ENCODE measurements around the gene DIPK1C.

DIPK1C gene

DNA sequence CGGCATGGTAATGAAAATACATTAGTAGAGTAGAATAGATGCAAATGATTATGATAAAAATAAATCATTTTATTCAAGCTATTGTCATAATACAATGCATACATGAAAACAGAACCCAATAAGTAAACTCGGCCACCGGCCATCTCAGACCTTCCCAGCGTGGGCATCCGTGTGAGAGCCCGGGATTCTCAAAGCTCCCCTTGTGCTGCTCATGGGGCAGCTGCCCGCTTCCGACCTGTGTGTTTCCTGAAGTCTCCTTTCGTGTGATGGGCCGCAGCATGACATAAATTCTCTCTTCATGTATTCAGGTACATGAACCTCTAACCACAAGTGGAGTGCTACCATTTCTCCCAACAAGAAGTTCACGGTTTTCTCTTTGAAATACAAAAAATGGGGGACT is 25.6 kb upstream of the DIPK1C start:
- no peak for DNase-seq (ENCODE audit: low spot score)

GRCh38 chr18:74480149-74480651 is 23.1 kb upstream of the DIPK1C start:
- no peak for DNase-seq (ENCODE audit: low spot score)

DNA sequence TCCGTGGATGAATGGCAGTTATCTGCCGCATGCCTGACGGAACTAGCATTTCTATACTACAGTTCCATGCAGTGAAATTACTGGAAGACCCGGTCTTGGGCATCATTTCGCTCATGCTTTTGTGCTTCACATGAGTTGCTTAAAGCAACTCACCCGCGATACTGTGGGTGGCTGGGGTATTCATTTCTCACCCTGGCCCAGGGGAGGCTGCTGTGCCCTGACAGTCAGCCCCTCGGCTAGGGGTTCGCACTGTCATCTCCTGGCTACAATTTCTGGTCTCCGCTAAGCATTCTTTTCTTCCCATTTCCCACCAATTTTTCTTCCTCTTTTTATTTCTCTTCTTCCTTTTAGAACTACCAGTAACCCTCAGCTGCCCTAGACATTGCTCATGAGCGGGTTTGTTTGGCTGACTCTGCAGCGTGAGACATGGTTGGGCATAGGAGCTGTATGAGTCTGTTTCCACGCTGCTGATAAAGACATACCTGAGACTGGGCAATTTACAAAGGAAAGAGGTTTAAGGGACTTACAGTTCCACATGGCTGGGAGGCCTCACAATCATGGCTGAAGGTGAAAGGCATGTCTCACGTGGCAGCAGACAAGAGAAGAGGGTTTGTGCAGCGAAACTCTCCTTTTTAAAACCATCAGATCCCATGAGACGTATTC is 22.5 kb upstream of the DIPK1C start:
- DNase-seq (ENCODE audit: low spot score), result no peak

GRCh38 chr18:74478880-74479279 is 21.8 kb upstream of the DIPK1C start:
- DNase-seq (ENCODE audit: low spot score), result no peak

DNA sequence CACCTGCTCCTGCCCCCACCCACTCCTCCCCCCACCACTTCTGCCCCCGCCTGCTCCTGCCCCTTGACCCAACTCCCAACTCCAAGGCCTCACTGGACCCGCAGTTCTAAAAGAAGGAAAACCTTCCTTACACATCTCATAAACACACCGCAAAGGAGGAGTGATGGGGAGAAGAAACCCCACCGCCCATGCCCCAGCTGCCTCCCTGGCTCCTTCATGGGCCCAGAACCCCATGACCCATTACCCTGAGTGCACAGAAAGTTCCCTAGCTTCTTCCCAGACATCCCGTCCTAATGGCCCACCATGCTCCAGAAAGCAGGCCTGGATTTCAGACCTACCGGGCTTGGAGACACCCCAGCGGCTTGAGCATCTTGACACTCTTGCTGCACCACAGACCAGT is 21.2 kb upstream of the DIPK1C start:
- DNase-seq (ENCODE audit: low spot score), result no peak

- DNase-seq (ENCODE audit: low spot score), result no peak
Observed at GRCh38 chr18:74477771-74478170, 20.7 kb upstream of the DIPK1C start.

- DNase-seq (ENCODE audit: low spot score), result no peak
Observed at GRCh38 chr18:74476140-74476539, 19.0 kb upstream of the DIPK1C start.

DNA sequence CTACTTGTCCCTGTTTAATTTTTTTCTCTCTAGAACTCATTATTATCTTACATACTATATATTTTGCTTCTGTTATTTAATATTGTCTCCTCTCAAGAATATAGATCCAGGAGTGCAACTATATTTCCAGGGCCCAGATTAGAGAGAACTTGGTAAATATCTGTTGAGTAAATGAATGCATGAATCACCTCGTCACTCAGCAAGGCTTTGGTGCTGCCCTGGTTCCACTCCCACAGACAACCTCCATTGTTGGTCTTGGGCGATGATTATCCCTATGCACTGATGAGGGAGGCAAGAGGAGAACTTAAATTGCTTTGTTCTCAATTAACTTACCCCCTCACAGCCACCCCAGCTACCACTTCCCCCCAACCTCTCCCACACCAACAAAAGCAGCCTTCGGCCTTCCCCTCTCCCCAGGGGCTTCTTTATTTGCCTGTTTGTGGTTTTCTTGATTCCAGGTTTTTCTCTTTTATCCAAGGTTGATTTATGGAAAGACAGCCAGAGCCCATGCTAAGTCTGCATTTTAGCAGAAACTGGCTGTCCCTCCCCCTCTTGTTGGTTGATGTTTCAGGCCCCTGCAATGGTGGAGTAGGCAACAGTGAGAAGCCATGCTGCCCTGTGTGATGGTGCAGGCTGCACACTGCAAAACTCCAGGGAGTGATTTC is 17.0 kb upstream of the DIPK1C start:
- no peak for DNase-seq (ENCODE audit: low spot score)

GRCh38 chr18:74472312-74472711 is 15.2 kb upstream of the DIPK1C start:
- DNase-seq (ENCODE audit: low spot score), result no peak

DNA sequence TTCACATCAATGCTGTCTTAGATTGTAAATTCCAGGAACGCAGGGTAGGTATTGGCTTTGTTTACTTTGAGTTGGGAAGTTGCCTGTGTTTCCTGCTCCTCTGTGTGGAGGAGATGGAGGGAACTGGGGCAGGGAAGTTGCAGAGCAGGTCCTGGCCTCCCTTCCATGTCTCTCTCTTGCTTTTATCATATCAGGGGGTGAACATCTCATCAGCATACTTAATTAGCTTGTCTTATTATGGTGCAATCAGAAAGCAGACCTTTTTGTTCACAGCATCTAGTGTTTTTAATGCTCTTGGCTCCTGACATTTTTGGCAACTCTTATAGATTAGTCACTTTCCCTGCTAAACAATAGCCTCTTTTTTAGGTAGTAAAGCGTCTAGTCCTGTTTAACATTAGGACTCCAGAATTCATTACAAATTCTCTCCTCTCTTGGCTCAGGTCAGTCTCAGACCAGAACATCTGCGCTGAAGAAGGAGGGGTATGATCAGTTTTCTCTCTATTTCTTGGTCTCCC is 11.5 kb upstream of the DIPK1C start:
- no peak for DNase-seq (ENCODE audit: low spot score)

GRCh38 chr18:74465775-74466174 is 8.7 kb upstream of the DIPK1C start:
- no peak for DNase-seq (ENCODE audit: low spot score)

- no peak for DNase-seq (ENCODE audit: low spot score)
Observed at GRCh38 chr18:74463983-74464382, 6.9 kb upstream of the DIPK1C start.

GRCh38 chr18:74463254-74463653 is 6.1 kb upstream of the DIPK1C start:
- no peak for DNase-seq (ENCODE audit: low spot score)

- no peak for DNase-seq (ENCODE audit: low spot score)
Observed at GRCh38 chr18:74460825-74461224, 3.7 kb upstream of the DIPK1C start.

DNA sequence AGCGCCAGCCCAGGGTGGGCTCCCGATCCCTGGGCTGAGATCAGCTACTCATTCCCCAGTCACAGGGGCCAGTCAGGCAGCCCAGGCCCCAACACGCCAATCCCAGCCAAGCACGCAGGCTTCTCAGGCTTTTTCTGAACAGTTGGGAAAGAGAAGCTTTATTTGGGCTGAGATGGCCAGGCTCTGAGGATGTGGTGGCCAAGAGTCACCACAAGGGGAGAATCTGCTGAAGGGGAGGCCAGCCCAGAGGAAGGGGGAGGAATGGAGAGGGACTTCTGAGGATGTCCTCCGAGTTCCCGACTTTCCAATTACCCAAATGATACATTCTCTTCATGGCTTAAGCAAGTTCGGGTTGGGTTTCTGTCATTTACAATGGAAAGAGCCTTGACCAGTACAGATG is 2.8 kb upstream of the DIPK1C start:
- DNase-seq (ENCODE audit: low spot score), result no peak

- DNase-seq (ENCODE audit: low spot score), result no peak
Observed at GRCh38 chr18:74457725-74458421, 765 bp upstream of the DIPK1C start.

DNA sequence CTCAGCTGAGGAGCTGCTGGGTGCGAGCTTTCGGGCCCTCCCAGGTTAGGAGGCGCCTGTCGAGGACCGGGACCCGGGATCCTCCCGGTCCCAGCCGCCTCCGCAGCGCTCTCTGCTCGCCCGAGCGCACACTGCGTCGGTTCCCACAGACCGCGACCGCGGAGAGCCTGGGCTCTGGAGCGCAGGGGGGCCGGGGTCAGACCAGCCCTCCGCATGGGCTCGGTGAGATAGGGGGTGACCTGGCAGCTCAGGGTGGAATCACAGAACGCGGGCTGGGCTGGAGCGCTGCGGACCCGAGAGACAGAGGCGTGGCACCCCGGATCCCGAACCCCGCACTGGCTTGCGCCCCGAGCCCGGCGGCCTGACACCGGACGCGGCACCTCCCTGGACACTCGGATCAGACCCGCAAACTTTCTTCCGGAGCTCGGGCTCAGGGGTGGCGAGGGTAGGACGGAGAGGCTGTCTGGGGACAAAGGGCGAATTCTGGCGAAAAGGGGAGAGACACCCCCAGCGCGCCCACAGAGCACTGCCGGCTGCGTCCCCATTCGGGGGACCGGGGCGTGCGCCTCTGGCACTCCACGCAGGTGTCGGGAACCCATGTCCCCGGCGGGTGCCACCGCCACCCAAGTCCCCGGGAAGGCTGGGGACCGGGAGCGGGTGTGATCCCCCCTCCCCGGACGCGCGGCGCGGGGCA is 612 bp downstream of the DIPK1C start:
- no peak for DNase-seq (ENCODE audit: low spot score)

GRCh38 chr18:74456017-74456348 is 1.1 kb downstream of the DIPK1C start:
- DNase-seq (ENCODE audit: low spot score), result no peak

- no peak for DNase-seq (ENCODE audit: low spot score)
Observed at GRCh38 chr18:74455386-74455785, 1.7 kb downstream of the DIPK1C start.

GRCh38 chr18:74454279-74454751 is 2.8 kb downstream of the DIPK1C start:
- DNase-seq (ENCODE audit: low spot score), result no peak

DNA sequence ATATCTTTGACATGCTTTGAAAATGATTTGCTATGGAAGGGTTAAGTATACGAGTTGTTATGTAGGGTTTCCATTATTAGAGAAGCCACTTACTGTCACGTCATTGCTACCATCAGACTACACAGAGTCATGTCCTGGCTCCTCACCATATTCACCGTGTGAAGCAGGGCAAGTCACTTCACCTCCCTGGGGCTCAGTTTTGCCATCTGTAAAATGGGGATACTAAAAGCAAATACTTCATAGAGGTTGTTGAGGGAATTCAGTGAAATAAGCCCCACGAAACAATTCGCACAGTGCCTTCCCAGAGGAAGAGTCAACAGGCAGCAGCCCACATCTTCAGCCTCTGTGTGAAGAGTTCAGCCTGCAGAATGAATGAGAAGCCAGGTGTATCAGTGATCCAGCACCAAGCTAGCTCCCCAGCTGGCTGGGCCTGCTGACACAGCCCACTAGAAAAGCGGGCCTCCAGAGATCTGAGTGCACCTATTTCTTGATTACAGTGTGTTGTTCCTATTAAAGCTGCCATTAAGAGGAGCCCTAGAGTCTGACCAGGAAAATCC is 3.4 kb downstream of the DIPK1C start:
- no peak for DNase-seq (ENCODE audit: low spot score)

- DNase-seq (ENCODE audit: low spot score), result no peak
Observed at GRCh38 chr18:74453016-74453566, 4.0 kb downstream of the DIPK1C start.
